B cell (primary cell): ENCODE results near the gene IRF1. TPM values are rescaled to one million over a fixed set of nuclear protein-coding genes. Genes with fewer than 3 reads are reported as not detected.

ENCODE experiments used
- ATAC-seq: fragments of 200-7000 bp; cut with Tn5 transposase; one replicate; pipeline ENCODE4 v1.10.0; 2021; ENCODE audit warnings: low read depth, mild to moderate bottlenecking, moderate number of reproducible peaks, moderate library complexity
- CTCF ChIA-PET: fragments of 350-600 bp; sonication (Branson Sonifier 250); formaldehyde crosslinking; loops from one replicate; lab custom pipeline; 2021; ENCODE audit warnings: antibody characterized with exemption, inconsistent platforms; lab: Charles Lee
- POLR2A ChIA-PET: fragments of 350-600 bp; sonication (Branson Sonifier 250); formaldehyde crosslinking; loops from one replicate; lab custom pipeline; 2021; ENCODE audit warnings: antibody characterized with exemption; lab: Charles Lee
- DNase-seq: peaks from one replicate; pipeline ENCODE4 v3.0.0; 2013
- H2AFZ ChIP-seq: 2 replicates; pipeline ENCODE4 v1.6.1; 2012; ENCODE audit warnings: mild to moderate bottlenecking, low read depth, low read length; ENCODE audit not compliant: insufficient read depth, poor library complexity, severe bottlenecking
- H3K27ac ChIP-seq, 2 donors: 1 replicate in 1 of 2; 2 replicates in 1 of 2; pipeline ENCODE4 v1.5.1; 2012 to 2013; ENCODE audit warnings: low read length in 2 of 2, mild to moderate bottlenecking in 2 of 2, moderate library complexity in 1 of 2
- H3K27me3 ChIP-seq, 4 experiments: fragments of 200-600 bp in 1 of 4; sonication (generic) in 1 of 4; replicated peaks in 1 of 4; 1 replicate in 2 of 4; 2 replicates in 2 of 4; pipeline versions ENCODE4 v1.6.1 to v1.7.0; 2013 to 2016; ENCODE audit warnings: low read length in 3 of 4, mild to moderate bottlenecking in 2 of 4, mixed read lengths in 1 of 4, moderate library complexity in 1 of 4; ENCODE audit not compliant: insufficient read depth in 4 of 4, control insufficient read depth in 3 of 4; ENCODE audit errors: control extremely low read depth in 1 of 4
- H3K36me3 ChIP-seq, 2 experiments: replicated peaks in 1 of 2; 1 replicate in 1 of 2; 2 replicates in 1 of 2; pipeline versions ENCODE4 v1.6.1 to v1.7.1; 2013; ENCODE audit warnings: low read length in 1 of 2; ENCODE audit not compliant: insufficient read depth in 2 of 2, control insufficient read depth in 1 of 2; ENCODE audit errors: control extremely low read depth in 1 of 2, extremely low read depth in 1 of 2
- H3K4me1 ChIP-seq, 2 donors: fragments of 200-600 bp in 1 of 2; sonication (generic) in 1 of 2; 1 replicate in 1 of 2; 2 replicates in 1 of 2; pipeline versions ENCODE4 v1.5.1 to v1.6.1; 2013 to 2017; ENCODE audit warnings: low read length in 2 of 2; ENCODE audit not compliant: control insufficient read depth in 2 of 2, insufficient read depth in 2 of 2
- H3K4me2 ChIP-seq: replicated peaks from 2 replicates; pipeline ENCODE3; 2012; ENCODE audit warnings: mild to moderate bottlenecking, low read depth, low read length; ENCODE audit not compliant: poor library complexity, severe bottlenecking
- H3K4me3 ChIP-seq, 5 experiments: fragments of 200-600 bp in 1 of 5; sonication (generic) in 1 of 5; 1 replicate in 3 of 5; 2 replicates in 2 of 5; pipeline versions ENCODE4 v1.5.1 to v1.7.0; 2011 to 2016; ENCODE audit warnings: low read length in 4 of 5, mild to moderate bottlenecking in 4 of 5, low read depth in 2 of 5, control low read depth in 1 of 5, moderate library complexity in 1 of 5; ENCODE audit not compliant: insufficient read depth in 1 of 5; ENCODE audit errors: control extremely low read depth in 1 of 5, extremely low read depth in 1 of 5
- H3K79me2 ChIP-seq: fragments of 200-600 bp; sonication (generic); one replicate; pipeline ENCODE4 v1.6.0; 2016; ENCODE audit warnings: low read length; ENCODE audit not compliant: control insufficient read depth, insufficient read depth
- H3K9ac ChIP-seq: fragments of 200-600 bp; sonication (generic); 2 replicates; pipeline ENCODE4 v1.6.1; 2017; ENCODE audit warnings: mild to moderate bottlenecking, low read length, moderate library complexity
- H3K9me3 ChIP-seq, 3 donors: one replicate each; pipeline versions ENCODE4 v1.6.1 to v1.7.1; 2013; ENCODE audit warnings: low read length in 2 of 3; ENCODE audit not compliant: control insufficient read depth in 2 of 3, insufficient read depth in 1 of 3; ENCODE audit errors: control extremely low read depth in 1 of 3
- H4K20me1 ChIP-seq: 2 replicates; pipeline ENCODE4 v1.6.0; 2012; ENCODE audit warnings: mild to moderate bottlenecking, low read length; ENCODE audit not compliant: insufficient read depth, control insufficient read depth, poor library complexity, severe bottlenecking
- H3K27ac Mint-ChIP-seq: one replicate; pipeline ENCODE4 v1.8.0; 2021; ENCODE audit warnings: mixed read lengths
- H3K27me3 Mint-ChIP-seq: one replicate; pipeline ENCODE4 v1.8.0; 2021; ENCODE audit warnings: mixed read lengths
- H3K4me1 Mint-ChIP-seq: one replicate; pipeline ENCODE4 v1.8.0; 2021; ENCODE audit warnings: mixed read lengths
- H3K4me3 Mint-ChIP-seq: one replicate; pipeline ENCODE4 v1.8.0; 2021; ENCODE audit warnings: mixed read lengths
- H3K9me3 Mint-ChIP-seq: one replicate; pipeline ENCODE4 v1.8.0; 2022; ENCODE audit warnings: mixed read lengths; ENCODE audit not compliant: insufficient read depth
- CTCF ChIP-seq: fragments of 200-600 bp; IDR thresholded peaks from one replicate; pipeline ENCODE4 v1.8.0; 2022; ENCODE audit warnings: antibody characterized with exemption, mild to moderate bottlenecking
- EZH2 ChIP-seq: IDR thresholded peaks from 2 replicates; pipeline ENCODE4 v1.6.1; 2012; ENCODE audit warnings: borderline replicate concordance, low read depth, mild to moderate bottlenecking, moderate library complexity, low read length; ENCODE audit not compliant: insufficient read depth, poor library complexity, severe bottlenecking
- WGBS: methylation state at CpG from one replicate; pipeline ENCODE4 v1.1.5; 2013; ENCODE audit warnings: missing lambda C conversion rate; ENCODE audit not compliant: insufficient coverage; 5-methylcytosine and 5-hydroxymethylcytosine counted together
- intact Hi-C: fragments of 100-400 bp; cut with micrococcal nuclease; formaldehyde crosslinking; loops from one replicate; pipeline ENCODE4 v1.10.0; 2022
- polyA plus RNA-seq: library from polyadenylated mRNA; depleted of rRNA; stranded (reverse); fragments of >200 nt; gene quantifications from 2 replicates; pipeline ENCODE4 v1.2.3, GENCODE V29; 2012
- total RNA-seq, 2 donors: library from RNA; stranded (reverse); fragments of 120-200 nt in 1 of 2; gene quantifications; 1 replicate in 1 of 2; 2 replicates in 1 of 2; pipeline versions ENCODE4 v1.2.3 to v1.2.4, GENCODE V29; 2013 to 2022

IRF1 gene
- total and polyA plus RNA-seq, 2 donors (not counting 1 experiment from before 2014, with no cell fraction given), result 173 to 306 TPM

- H3K27ac ChIP-seq, result peak overlapping the region in 1 of 2 donors; percentile 0
- ChIA-PET POLR2A (interaction anchor here (0.6 to 1.5 kb wide), 3 partner anchors 19 to 202 kb away, joined by 4 read pairs; no protein-coding TSS in a partner anchor), CTCF (interaction anchor here (1.7 to 9.4 kb wide), 4 partner anchors 17 to 98 kb away, joined by 4 to 59 read pairs (median 8); no protein-coding TSS in a partner anchor)
- peaks cover 43 to 75% of the 10 kb centered on the region in 2 donors for H3K4me1 ChIP-seq
- H3K79me2 ChIP-seq, result peaks cover 50% of the 10 kb centered on the region
- no peaks in the 10 kb centered on the region for H3K27me3 ChIP-seq
- H3K4me2 ChIP-seq, result no peak overlapping the region
- H4K20me1 ChIP-seq, result peaks cover 83% of the 10 kb centered on the region
- Mint-ChIP-seq H3K4me3 (no peak overlapping the region), H3K27me3 (no peaks in the 10 kb centered on the region), H3K9me3 (no peaks in the 10 kb centered on the region), H3K4me1 (peaks cover 80% of the 10 kb centered on the region), H3K27ac (peak overlapping the region; percentile 59)
- peaks cover 10 to 73% of the 10 kb centered on the region in 2 experiments for H3K36me3 ChIP-seq
- intact Hi-C loops, result no loop called here
- DNase-seq (no peak), ATAC-seq (no peak)
- no peak overlapping the region for H2AFZ ChIP-seq
- H3K4me3 ChIP-seq, result no peak overlapping the region
- TF ChIP-seq CTCF (no peak), EZH2 (no peak)
- no peaks in the 10 kb centered on the region for H3K9me3 ChIP-seq
- WGBS, result 95% methylated on average over 2 of the region's 3 CpGs
- no peak overlapping the region for H3K9ac ChIP-seq
These were observed 6.2 kb downstream of the IRF1 start for GRCh38 chr5:132484391-132484725.

GRCh38 chr5:132483661-132484390, 6.7 kb downstream of the IRF1 start:
- ChIA-PET POLR2A (interaction anchor here (0.6 to 1.5 kb wide), 4 partner anchors 18 to 203 kb away, joined by 3 to 4 read pairs (median 4); no protein-coding TSS in a partner anchor), CTCF (interaction anchor here (1.1 to 9.4 kb wide), 7 partner anchors 17 to 98 kb away, joined by 3 to 59 read pairs (median 4); no protein-coding TSS in a partner anchor)
- H3K4me1 Mint-ChIP-seq, result peaks cover 81% of the 10 kb centered on the region
- no peaks in the 10 kb centered on the region for H3K9me3 ChIP-seq
- H3K4me1 ChIP-seq, result peaks cover 46 to 75% of the 10 kb centered on the region in 2 donors
- 92% methylated on average over 4 of the region's 7 CpGs for WGBS
- no peaks in the 10 kb centered on the region for H3K27me3 Mint-ChIP-seq
- H2AFZ ChIP-seq, result no peak overlapping the region
- H3K4me3 ChIP-seq, result no peak overlapping the region
- DNase-seq (no peak), ATAC-seq (no peak)
- H3K27me3 ChIP-seq, result no peaks in the 10 kb centered on the region
- H3K27ac ChIP-seq, result peak overlapping the region in 1 of 2 donors; percentile 26
- H3K9me3 Mint-ChIP-seq, result no peaks in the 10 kb centered on the region
- H3K27ac Mint-ChIP-seq, result peak overlapping the region; percentile 59
- H4K20me1 ChIP-seq, result peaks cover 78% of the 10 kb centered on the region
- intact Hi-C loops, result no loop called here
- H3K4me2 ChIP-seq, result no peak overlapping the region
- no peak overlapping the region for H3K9ac ChIP-seq
- peaks cover 10 to 70% of the 10 kb centered on the region in 2 experiments for H3K36me3 ChIP-seq
- TF ChIP-seq EZH2, result no peak
- peaks cover 44% of the 10 kb centered on the region for H3K79me2 ChIP-seq
- H3K4me3 Mint-ChIP-seq, result no peak overlapping the region
